MV-4-11 (cell line): ENCODE data around the gene CCDC141.
"Not testable (repeated sequence)": the region's sequence is repeated elsewhere in the genome, so short reads cannot be mapped to it uniquely, and the experiment has no call there.

Experiments used
- DNase-seq: peaks from one replicate; lab custom pipeline; 2025; lab: John Stamatoyannopoulos, UW

CCDC141 gene

GRCh38 chr2:179044500-179044899 is 5.4 kb downstream of the CCDC141 start:
- no peak for DNase-seq

- DNase-seq = no peak
These were observed 12.1 kb downstream of the CCDC141 start for GRCh38 chr2:179037807-179038206.

- DNase-seq = no peak
These were observed 13.5 kb downstream of the CCDC141 start for GRCh38 chr2:179036353-179036905.

GRCh38 chr2:179031731-179032408 is 18.1 kb downstream of the CCDC141 start:
- peak; percentile 50 for DNase-seq

- DNase-seq = no peak
These were observed 25.5 kb downstream of the CCDC141 start for GRCh38 chr2:179024445-179024844.

GRCh38 chr2:179022685-179023084 is 27.3 kb downstream of the CCDC141 start:
- DNase-seq = no peak

GRCh38 chr2:179021258-179021657 is 28.7 kb downstream of the CCDC141 start:
- no peak for DNase-seq

GRCh38 chr2:179020156-179020750 is 29.7 kb downstream of the CCDC141 start:
- DNase-seq = peak; percentile 9

GRCh38 chr2:179019260-179019659 is 30.7 kb downstream of the CCDC141 start:
- no peak for DNase-seq

- DNase-seq = peak; percentile 83
These were observed 32.1 kb downstream of the CCDC141 start for GRCh38 chr2:179017773-179018357.

GRCh38 chr2:179014189-179014588 is 35.7 kb downstream of the CCDC141 start:
- DNase-seq = not testable (repeated sequence)

- DNase-seq = no peak
These were observed 44.0 kb downstream of the CCDC141 start for GRCh38 chr2:179005976-179006375.

GRCh38 chr2:178999476-178999875 is 50.5 kb downstream of the CCDC141 start:
- DNase-seq = no peak

- DNase-seq = no peak
These were observed 51.4 kb downstream of the CCDC141 start for GRCh38 chr2:178998539-178998938.

GRCh38 chr2:178997477-178997876 is 52.5 kb downstream of the CCDC141 start:
- no peak for DNase-seq

GRCh38 chr2:178997067-178997466 is 52.9 kb downstream of the CCDC141 start:
- DNase-seq = no peak

- no peak for DNase-seq
These were observed 55.7 kb downstream of the CCDC141 start for GRCh38 chr2:178994264-178994663.

- no peak for DNase-seq
These were observed 56.1 kb downstream of the CCDC141 start for GRCh38 chr2:178993788-178994187.

- DNase-seq = not testable (repeated sequence)
These were observed 57.2 kb downstream of the CCDC141 start for GRCh38 chr2:178992719-178993118.

- peak; percentile 17 for DNase-seq
These were observed 59.2 kb downstream of the CCDC141 start for GRCh38 chr2:178990533-178991241.

- DNase-seq = not testable (repeated sequence)
These were observed 60.5 kb downstream of the CCDC141 start for GRCh38 chr2:178989424-178989823.

GRCh38 chr2:178982652-178983051 is 67.3 kb downstream of the CCDC141 start:
- DNase-seq = not testable (repeated sequence)
